Spleen (tissue), 11 donors: ENCODE results near the gene SELENOS. TPM values are rescaled to one million over a fixed set of nuclear protein-coding genes. Genes with fewer than 3 reads are reported as not detected.
A peak's percentile ranks its signal among the peaks of the same experiment; 100 is the strongest.

Source experiments
- DNase-seq: peaks from one replicate; pipeline ENCODE4 v3.0.0-alpha.2; 2020
- H3K27ac ChIP-seq, 8 donors: fragments of 200-600 bp; sonication (generic) in 7 of 8; 1 replicate in 4 of 8; 2 replicates in 4 of 8; pipeline versions ENCODE4 v1.5.0 to v1.8.0; 2016 to 2021; ENCODE audit warnings: inconsistent platforms in 4 of 8, mild to moderate bottlenecking in 4 of 8, moderate library complexity in 1 of 8
- H3K27me3 ChIP-seq, 7 donors: fragments of 200-600 bp; sonication (generic) in 6 of 7; replicated peaks in 1 of 7; 1 replicate in 4 of 7; 2 replicates in 3 of 7; pipeline versions ENCODE4 v1.5.0 to v1.8.0; 2016 to 2021; ENCODE audit warnings: inconsistent platforms in 3 of 7, mild to moderate bottlenecking in 1 of 7
- H3K36me3 ChIP-seq, 6 donors: fragments of 200-600 bp; sonication (generic) in 5 of 6; 1 replicate in 4 of 6; 2 replicates in 2 of 6; pipeline versions ENCODE4 v1.5.0 to v1.8.0; 2016 to 2021; ENCODE audit warnings: inconsistent platforms in 2 of 6
- H3K4me1 ChIP-seq, 6 donors: fragments of 200-600 bp; sonication (generic) in 5 of 6; 1 replicate in 3 of 6; 2 replicates in 3 of 6; pipeline versions ENCODE4 v1.5.0 to v1.8.0; 2016 to 2021; ENCODE audit warnings: inconsistent platforms in 3 of 6
- H3K4me3 ChIP-seq, 8 donors: fragments of 200-600 bp; sonication (generic) in 7 of 8; 1 replicate in 4 of 8; 2 replicates in 4 of 8; pipeline versions ENCODE4 v1.5.0 to v1.8.0; 2016 to 2021; ENCODE audit warnings: inconsistent platforms in 4 of 8, mild to moderate bottlenecking in 4 of 8, moderate library complexity in 2 of 8
- H3K9me3 ChIP-seq, 8 donors: fragments of 200-600 bp; sonication (generic) in 7 of 8; 1 replicate in 4 of 8; 2 replicates in 4 of 8; pipeline versions ENCODE4 v1.5.0 to v1.8.0; 2016 to 2021; ENCODE audit warnings: inconsistent platforms in 4 of 8
- POLR2A ChIP-seq, 3 donors: fragments of 450-650 bp; IDR thresholded peaks; one replicate each; pipeline ENCODE4 v1.5.1; 2017; ENCODE audit warnings: antibody characterized with exemption in 3 of 3, mild to moderate bottlenecking in 1 of 3
- POLR2AphosphoS5 ChIP-seq, 3 donors: sonication (generic); formaldehyde crosslinking; IDR thresholded peaks; one replicate each; pipeline ENCODE4 v1.5.1; 2017; ENCODE audit warnings: antibody characterized with exemption in 3 of 3
- WGBS, 5 donors: extraction: QIAGEN DNeasy Blood & Tissue Kit in 3 of 5; methylation state at CpG; one replicate each; pipeline versions ENCODE4 v1.1.5 to v1.1.7; 2013 to 2018; 5-methylcytosine and 5-hydroxymethylcytosine counted together
- intact Hi-C: fragments of 100-400 bp; cut with DNase I; formaldehyde crosslinking; loops from one replicate; pipeline ENCODE4 v1.15.0; 2023; ENCODE audit warnings: low total_unique reads
- polyA plus RNA-seq, 3 donors: library from polyadenylated mRNA; stranded (reverse); fragments of 200-250 nt; gene quantifications; one replicate each; pipeline ENCODE4 v1.2.1, GENCODE V29; 2013
- total RNA-seq, 7 donors: library from RNA; depleted of rRNA in 3 of 7; stranded (reverse); fragments of >200 nt in 3 of 7; fragmentation: NEBNext Ultra II Directional in 4 of 7; extraction: Animal tissue kit (Norgen Biotek cat#: 25700) in 4 of 7; gene quantifications; one replicate each; pipeline versions ENCODE4 v1.1.0 to v1.2.1, GENCODE V29; 2016 to 2021
- TF ChIP-seq, protein P1 (sequence below), 11 experiments: fragments of 200-600 bp in 7 of 11; fragments of 450-650 bp in 4 of 11; sonication (generic) in 4 of 11; IDR thresholded peaks in 8 of 11; conservative IDR thresholded peaks in 3 of 11; 1 replicate in 7 of 11; 2 replicates in 4 of 11; pipeline versions ENCODE4 v1.4.0 to v1.8.0; 2016 to 2021; ENCODE audit warnings: antibody characterized with exemption in 11 of 11, inconsistent platforms in 4 of 11, mild to moderate bottlenecking in 1 of 11
- donor health status: healthy with polysubstance abuse.
- donor health status: DM: no; HTN: no; CAD: no; lungs with moderate emphysema.
- donor health status: DM: no; HTN: no; CAD: no.
- donor health status: Bipolar disorder and iron deficiency.
- donor health status: healthy.
- donor health status: DM: no; HTN: no; CAD: no.
- donor health status: DM: yes; HTN: yes; CAD: no.

Gene SELENOS
- total and polyA plus RNA-seq, 10 donors, result 25.7 to 109 (median 57.3) TPM

- intact Hi-C loops, result loop anchor here (5.0 kb wide), 1 partner anchor 347 kb away; no protein-coding TSS in a partner anchor
- Histone ChIP-seq H3K4me3 (peak overlapping the region; percentile 80 to 100 (median 95)), H3K27me3 (no peaks in the 10 kb centered on the region), H3K36me3 (peaks cover 0 to 21% (median 4%) of the 10 kb centered on the region in 6 donors), H3K27ac (peak overlapping the region; percentile 85 to 98 (median 96)), H3K4me1 (peaks cover 28 to 64% (median 47%) of the 10 kb centered on the region in 6 donors), H3K9me3 (no peaks in the 10 kb centered on the region)
- 2 to 3% (median 2%) methylated on average over 18 to 20 of the region's 20 CpGs for WGBS, 5 donors
- DNase-seq, result peak; percentile 94
- TF ChIP-seq POLR2A (IDR thresholded peaks at IDR 0.05), result no peak
- TF ChIP-seq POLR2AphosphoS5 (IDR thresholded peaks at IDR 0.05), result no peak
- TF ChIP-seq, protein P1, sequence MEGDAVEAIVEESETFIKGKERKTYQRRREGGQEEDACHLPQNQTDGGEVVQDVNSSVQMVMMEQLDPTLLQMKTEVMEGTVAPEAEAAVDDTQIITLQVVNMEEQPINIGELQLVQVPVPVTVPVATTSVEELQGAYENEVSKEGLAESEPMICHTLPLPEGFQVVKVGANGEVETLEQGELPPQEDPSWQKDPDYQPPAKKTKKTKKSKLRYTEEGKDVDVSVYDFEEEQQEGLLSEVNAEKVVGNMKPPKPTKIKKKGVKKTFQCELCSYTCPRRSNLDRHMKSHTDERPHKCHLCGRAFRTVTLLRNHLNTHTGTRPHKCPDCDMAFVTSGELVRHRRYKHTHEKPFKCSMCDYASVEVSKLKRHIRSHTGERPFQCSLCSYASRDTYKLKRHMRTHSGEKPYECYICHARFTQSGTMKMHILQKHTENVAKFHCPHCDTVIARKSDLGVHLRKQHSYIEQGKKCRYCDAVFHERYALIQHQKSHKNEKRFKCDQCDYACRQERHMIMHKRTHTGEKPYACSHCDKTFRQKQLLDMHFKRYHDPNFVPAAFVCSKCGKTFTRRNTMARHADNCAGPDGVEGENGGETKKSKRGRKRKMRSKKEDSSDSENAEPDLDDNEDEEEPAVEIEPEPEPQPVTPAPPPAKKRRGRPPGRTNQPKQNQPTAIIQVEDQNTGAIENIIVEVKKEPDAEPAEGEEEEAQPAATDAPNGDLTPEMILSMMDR (IDR thresholded peaks at IDR 0.05 in 8 of 11, conservative IDR thresholded peaks at IDR 0.05 in 3 of 11), result no peak
These were observed 18.4 kb upstream of the SELENOS start for GRCh38 chr15:101295607-101296161.

DNA sequence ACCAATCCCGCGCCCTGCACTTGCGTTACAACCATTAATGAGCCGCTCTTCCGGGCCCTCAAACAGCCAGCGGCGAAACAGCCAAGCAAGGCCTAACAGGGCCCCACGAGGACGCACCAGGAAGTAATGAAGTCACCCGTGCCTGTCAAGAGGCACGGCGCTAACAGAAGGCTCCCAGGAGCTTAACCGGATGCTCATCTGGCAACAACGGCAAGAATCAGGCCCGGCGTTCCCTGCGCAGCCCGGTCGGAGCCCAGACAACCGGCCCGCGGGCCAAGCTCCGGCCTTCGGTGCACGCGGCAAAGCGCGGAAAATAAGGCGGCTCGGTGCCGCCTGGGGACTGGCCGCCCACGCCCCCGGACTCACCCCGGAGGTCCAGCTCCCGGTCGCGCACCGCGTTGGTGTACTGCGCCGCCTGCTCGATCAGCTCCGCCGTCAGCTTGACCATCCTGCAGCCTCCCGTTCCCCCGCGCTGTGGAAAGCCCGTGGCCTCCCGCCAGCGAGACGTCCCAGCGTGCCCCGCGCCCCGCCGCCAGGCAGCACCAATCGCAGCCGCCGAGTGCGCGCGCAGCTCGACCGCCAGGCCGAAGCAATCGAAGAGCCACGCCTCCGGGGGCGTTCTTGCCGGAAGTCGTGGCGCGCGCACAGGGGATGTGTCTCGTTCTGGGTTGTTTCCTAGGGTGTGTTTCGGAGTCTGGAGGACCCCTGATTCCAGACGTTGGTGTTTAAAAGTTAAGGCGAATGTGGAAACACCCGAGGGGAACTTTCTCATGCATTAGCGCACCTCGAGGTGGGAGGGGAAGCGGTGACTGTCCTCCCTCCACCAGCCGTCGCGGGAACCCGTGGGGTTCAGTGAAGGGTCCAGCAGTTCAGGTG lies 17.7 kb upstream of the SELENOS start, which contains the start of gene SNRPA1:
SNRPA1 (minus strand) TSS at position 518 of the 876 bp plus-strand sequence; CDS start at position 448, 70 bp downstream.
- H3K9me3 ChIP-seq, result no peaks in the 10 kb centered on the region
- peak; percentile 97 to 99 (median 98) for TF ChIP-seq POLR2AphosphoS5 (IDR thresholded peaks at IDR 0.05)
- TF ChIP-seq, protein P1 (IDR thresholded peaks at IDR 0.05 in 8 of 11, conservative IDR thresholded peaks at IDR 0.05 in 3 of 11), result peak in 2 of 11 experiments; percentile 9 to 39
- TF ChIP-seq POLR2A (IDR thresholded peaks at IDR 0.05), result peak; percentile 15 to 55 (median 35)
- H3K4me3 ChIP-seq, result peak within 1 kb of the TSS; percentile 80 to 100 (median 95)
- peak; percentile 100 for DNase-seq
- intact Hi-C loops, result loop anchor here (5.0 kb wide), 1 partner anchor 347 kb away; no protein-coding TSS in a partner anchor
- H3K4me1 ChIP-seq, result peaks cover 34 to 64% (median 43%) of the 10 kb centered on the region in 6 donors
- H3K36me3 ChIP-seq, result peaks cover 0 to 28% (median 10%) of the 10 kb centered on the region in 6 donors
- WGBS, 5 donors, result 0 to 1% (median 0%) methylated on average over 53 to 87 of the region's 87 CpGs
- peak within 1 kb of the TSS; percentile 85 to 98 (median 96) for H3K27ac ChIP-seq
- no peaks in the 10 kb centered on the region for H3K27me3 ChIP-seq

- Histone ChIP-seq H3K27ac (peak overlapping the region in 4 of 8 donors; percentile 95 to 97 (median 96)), H3K4me1 (peaks cover 36 to 82% (median 56%) of the 10 kb centered on the region in 6 donors), H3K36me3 (peaks cover 0 to 45% (median 20%) of the 10 kb centered on the region in 6 donors), H3K27me3 (no peaks in the 10 kb centered on the region), H3K9me3 (no peaks in the 10 kb centered on the region), H3K4me3 (peak overlapping the region in 7 of 8 donors; percentile 80 to 97 (median 95))
- WGBS, 5 donors, result 50 to 70% (median 62%) methylated on average over 10 of the region's 10 CpGs
- no peak for DNase-seq
- intact Hi-C loops, result no loop called here
- TF ChIP-seq, protein P1 (IDR thresholded peaks at IDR 0.05 in 8 of 11, conservative IDR thresholded peaks at IDR 0.05 in 3 of 11), result no peak
- TF ChIP-seq POLR2AphosphoS5 (IDR thresholded peaks at IDR 0.05) (no peak), POLR2A (IDR thresholded peaks at IDR 0.05) (no peak)
These were observed 15.8 kb upstream of the SELENOS start for GRCh38 chr15:101293122-101293521.
